Stimulated activated CD8-positive, alpha-beta memory T cell treated with anti-CD3 and anti-CD28 coated beads, Interleukin-15, amount 100 ng/mL, for 48 hours (primary cell): ENCODE measurements around the gene GP1BA.
"Not testable (repeated sequence)": the region's sequence is repeated elsewhere in the genome, so short reads cannot be mapped to it uniquely, and the experiment has no call there.

Source experiments
- DNase-seq, 2 donors: peaks; one replicate each; pipeline ENCODE4 v3.0.0-alpha.2; 2020; ENCODE audit warnings: low read depth in 2 of 2

GP1BA gene

GRCh38 chr17:4901648-4902344 is 30.3 kb upstream of the GP1BA start:
- DNase-seq: no peak

GRCh38 chr17:4902540-4902939 is 29.5 kb upstream of the GP1BA start:
- DNase-seq: no peak

GRCh38 chr17:4903051-4903818 is 28.8 kb upstream of the GP1BA start, which contains the start of gene CHRNE:
CHRNE (minus strand) TSS chr17:4903098; CDS start chr17:4903063, 35 bp downstream.
- DNase-seq: peak; percentile 53 to 56

- not testable (repeated sequence) for DNase-seq
Measured at GRCh38 chr17:4906642-4907041, 25.4 kb upstream of the GP1BA start.

GRCh38 chr17:4908301-4908700 is 23.8 kb upstream of the GP1BA start:
- no peak for DNase-seq

- peak; percentile 50 to 66 for DNase-seq
Measured at GRCh38 chr17:4908711-4909496, 23.2 kb upstream of the GP1BA start.

GRCh38 chr17:4913994-4914393 is 18.1 kb upstream of the GP1BA start:
- DNase-seq: no peak

- not testable (repeated sequence) for DNase-seq
Measured at GRCh38 chr17:4914551-4914950, 17.5 kb upstream of the GP1BA start.

GRCh38 chr17:4919511-4920047 is 12.5 kb upstream of the GP1BA start:
- DNase-seq: no peak

- DNase-seq: no peak
Measured at GRCh38 chr17:4920351-4921048, 11.6 kb upstream of the GP1BA start.

- DNase-seq: no peak
Measured at GRCh38 chr17:4921320-4921719, 10.8 kb upstream of the GP1BA start.

- not testable (repeated sequence) for DNase-seq
Measured at GRCh38 chr17:4926577-4927335, 5.3 kb upstream of the GP1BA start.

GRCh38 chr17:4928881-4929280 is 3.2 kb upstream of the GP1BA start:
- DNase-seq: no peak

GRCh38 chr17:4932756-4933155 is 679 bp downstream of the GP1BA start:
- no peak for DNase-seq

GRCh38 chr17:4933646-4934045 is 1.6 kb downstream of the GP1BA start:
- DNase-seq: no peak

GRCh38 chr17:4934173-4934979 is 2.3 kb downstream of the GP1BA start:
- no peak for DNase-seq

- no peak for DNase-seq
Measured at GRCh38 chr17:4935650-4936049, 3.6 kb downstream of the GP1BA start.

GRCh38 chr17:4936436-4936835 is 4.4 kb downstream of the GP1BA start:
- DNase-seq: no peak

GRCh38 chr17:4937553-4937952 is 5.5 kb downstream of the GP1BA start:
- DNase-seq: no peak

- DNase-seq: no peak
Measured at GRCh38 chr17:4938069-4938491, 6.0 kb downstream of the GP1BA start.
